Activated naive CD4-positive, alpha-beta T cell treated with anti-CD3 and anti-CD28 coated beads, Interleukin-2, amount 10 ng/mL, durations not matched to agents 7 days and 5 days (primary cell): ENCODE measurements around the gene MRPL12.
A peak's percentile ranks its signal among the peaks of the same experiment; 100 is the strongest.

Experiments
- CTCF ChIA-PET: fragments of 350-600 bp; sonication (Branson Sonifier 250); formaldehyde crosslinking; loops from one replicate; lab custom pipeline; 2021; ENCODE audit warnings: antibody characterized with exemption; lab: Charles Lee
- DNase-seq: peaks from one replicate; pipeline ENCODE4 v3.0.0-alpha.2; 2020
- H3K27ac Mint-ChIP-seq: one replicate; pipeline ENCODE4 v1.8.0; 2021; ENCODE audit warnings: mild to moderate bottlenecking, moderate library complexity, mixed read lengths
- H3K27me3 Mint-ChIP-seq: one replicate; pipeline ENCODE4 v1.8.0; 2021; ENCODE audit warnings: mild to moderate bottlenecking, mixed read lengths
- H3K36me3 Mint-ChIP-seq: one replicate; pipeline ENCODE4 v1.8.0; 2021; ENCODE audit warnings: mixed read lengths
- H3K4me1 Mint-ChIP-seq: one replicate; pipeline ENCODE4 v1.8.0; 2021; ENCODE audit warnings: mixed read lengths
- H3K4me3 Mint-ChIP-seq: one replicate; pipeline ENCODE4 v1.8.0; 2021; ENCODE audit warnings: mild to moderate bottlenecking, moderate library complexity, mixed read lengths
- H3K9me3 Mint-ChIP-seq: one replicate; pipeline ENCODE4 v1.8.0; 2021; ENCODE audit warnings: mixed read lengths

The MRPL12 gene

DNA sequence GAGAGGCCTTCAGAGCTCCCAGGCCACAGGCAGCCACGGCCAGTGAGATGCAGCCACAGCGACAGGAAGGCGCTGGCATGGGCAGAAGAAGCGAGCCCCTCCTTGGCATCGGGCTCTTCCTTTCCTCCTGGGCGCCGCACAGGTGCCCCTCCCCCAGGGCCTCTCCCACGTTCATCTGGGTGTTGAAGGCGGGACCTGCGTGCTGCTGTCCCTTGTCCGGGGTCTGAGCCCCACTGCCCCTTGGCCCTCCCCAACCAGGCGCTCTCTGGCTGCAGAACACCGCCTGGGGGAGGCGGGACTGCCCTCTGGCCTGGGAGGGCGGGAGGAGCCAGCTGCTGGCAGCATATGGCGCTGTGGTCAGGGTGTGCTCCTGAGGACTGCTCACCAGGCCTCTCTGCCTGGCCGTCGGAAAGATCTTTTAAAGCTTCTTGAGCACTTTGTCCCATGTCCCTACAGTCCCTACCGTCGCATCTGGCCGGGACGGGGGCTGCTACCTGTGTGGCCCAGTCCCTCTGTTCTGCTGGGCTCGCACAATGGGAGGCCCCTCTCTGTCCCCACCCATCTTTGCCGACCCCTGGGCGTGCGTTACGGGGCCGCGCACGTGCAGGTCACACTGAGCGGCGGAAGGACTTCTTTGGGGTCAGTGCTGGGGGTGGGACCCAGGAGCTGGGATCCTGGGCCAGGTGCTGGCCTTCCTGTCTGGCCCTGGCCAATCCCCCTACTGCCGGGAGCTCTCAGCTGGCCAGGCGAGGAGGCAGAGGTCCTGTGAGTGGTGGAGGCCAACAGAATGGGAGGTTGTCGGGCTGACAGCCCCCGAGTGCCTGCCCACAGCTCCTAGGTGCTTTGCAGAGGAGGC, 10.6 kb downstream of the MRPL12 start:
- no peaks in the 10 kb centered on the region for H3K9me3 Mint-ChIP-seq
- peaks cover 4% of the 10 kb centered on the region for H3K36me3 Mint-ChIP-seq
- peak overlapping the region; percentile 82 for H3K4me3 Mint-ChIP-seq
- no peaks in the 10 kb centered on the region for H3K27me3 Mint-ChIP-seq
- H3K27ac Mint-ChIP-seq = no peak overlapping the region
- DNase-seq = no peak
- CTCF ChIA-PET = no interaction called here
- H3K4me1 Mint-ChIP-seq = peaks cover 39% of the 10 kb centered on the region

DNA sequence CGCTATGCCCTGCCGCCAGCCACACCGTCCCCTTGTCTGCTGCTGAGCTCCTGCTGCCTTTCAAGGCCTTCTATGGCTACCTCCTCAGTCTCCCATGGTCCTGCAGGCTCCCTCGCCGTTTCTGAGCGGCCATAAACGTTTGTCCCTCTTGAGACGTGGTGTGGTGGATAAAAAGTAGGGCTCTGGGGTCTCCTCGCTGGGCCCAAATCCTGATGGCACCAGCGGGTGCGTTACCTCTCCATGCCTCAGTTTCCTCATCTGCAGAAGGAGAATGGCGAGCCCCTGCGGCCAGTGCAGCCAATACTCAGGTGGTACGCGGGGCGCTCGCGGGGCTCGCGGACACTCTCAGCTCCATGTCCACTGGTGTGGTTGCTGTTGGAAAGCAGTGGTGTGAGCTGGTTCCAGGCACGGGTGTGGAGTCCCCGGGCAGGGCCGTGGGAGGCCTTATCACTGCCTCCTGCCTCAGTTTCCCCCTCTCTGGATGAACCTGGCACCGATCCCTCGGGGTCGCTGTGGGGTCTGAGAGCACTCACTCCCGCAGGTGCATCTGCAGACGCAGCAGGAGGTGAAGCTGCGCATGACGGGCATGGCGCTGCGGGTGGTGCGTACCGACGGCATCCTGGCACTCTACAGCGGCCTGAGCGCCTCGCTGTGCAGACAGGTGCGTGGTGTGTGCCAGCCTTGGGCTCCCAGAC, 11.4 kb downstream of the MRPL12 start:
- Mint-ChIP-seq H3K36me3 (peaks cover 5% of the 10 kb centered on the region), H3K27me3 (no peaks in the 10 kb centered on the region), H3K4me3 (no peak overlapping the region), H3K27ac (no peak overlapping the region), H3K4me1 (peaks cover 39% of the 10 kb centered on the region), H3K9me3 (no peaks in the 10 kb centered on the region)
- CTCF ChIA-PET = no interaction called here
- DNase-seq = no peak

DNA sequence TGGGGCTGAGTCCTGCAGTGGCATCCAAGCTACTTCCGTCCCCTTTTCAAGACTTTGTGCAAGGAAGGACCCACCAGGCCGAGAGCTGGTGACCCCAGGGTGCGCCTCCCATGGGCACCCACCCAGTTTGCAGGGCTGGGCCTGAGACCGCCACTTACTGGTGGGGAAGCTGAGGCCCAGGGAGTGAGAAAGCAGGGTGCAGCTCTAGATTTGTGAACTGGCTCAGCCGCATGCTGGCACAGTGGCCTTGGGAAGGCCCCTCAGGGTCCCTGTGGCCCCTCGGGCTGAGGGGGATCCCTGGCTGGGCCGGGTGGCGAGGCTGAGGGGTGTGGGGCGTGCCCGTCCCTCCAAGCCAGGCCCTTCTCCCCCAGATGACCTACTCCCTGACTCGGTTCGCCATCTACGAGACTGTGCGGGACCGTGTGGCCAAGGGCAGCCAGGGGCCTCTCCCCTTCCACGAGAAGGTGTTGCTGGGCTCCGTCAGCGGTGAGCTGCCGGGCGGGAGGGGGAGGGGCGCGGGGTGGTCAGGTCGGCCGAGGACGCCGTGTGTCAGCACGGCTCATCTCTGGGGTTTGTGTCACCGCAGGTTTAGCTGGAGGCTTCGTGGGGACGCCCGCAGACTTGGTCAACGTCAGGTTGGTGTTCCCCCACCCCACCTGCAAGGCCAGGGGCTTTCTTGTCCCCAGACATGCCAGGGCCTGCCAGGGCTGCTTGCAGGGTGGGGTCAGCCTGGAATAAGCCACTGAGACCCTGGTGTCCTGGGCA, 12.1 kb downstream of the MRPL12 start:
- DNase-seq = no peak
- CTCF ChIA-PET = no interaction called here
- Mint-ChIP-seq H3K4me3 (no peak overlapping the region), H3K36me3 (peaks cover 5% of the 10 kb centered on the region), H3K27me3 (no peaks in the 10 kb centered on the region), H3K27ac (no peak overlapping the region), H3K9me3 (no peaks in the 10 kb centered on the region), H3K4me1 (peaks cover 34% of the 10 kb centered on the region)

DNA sequence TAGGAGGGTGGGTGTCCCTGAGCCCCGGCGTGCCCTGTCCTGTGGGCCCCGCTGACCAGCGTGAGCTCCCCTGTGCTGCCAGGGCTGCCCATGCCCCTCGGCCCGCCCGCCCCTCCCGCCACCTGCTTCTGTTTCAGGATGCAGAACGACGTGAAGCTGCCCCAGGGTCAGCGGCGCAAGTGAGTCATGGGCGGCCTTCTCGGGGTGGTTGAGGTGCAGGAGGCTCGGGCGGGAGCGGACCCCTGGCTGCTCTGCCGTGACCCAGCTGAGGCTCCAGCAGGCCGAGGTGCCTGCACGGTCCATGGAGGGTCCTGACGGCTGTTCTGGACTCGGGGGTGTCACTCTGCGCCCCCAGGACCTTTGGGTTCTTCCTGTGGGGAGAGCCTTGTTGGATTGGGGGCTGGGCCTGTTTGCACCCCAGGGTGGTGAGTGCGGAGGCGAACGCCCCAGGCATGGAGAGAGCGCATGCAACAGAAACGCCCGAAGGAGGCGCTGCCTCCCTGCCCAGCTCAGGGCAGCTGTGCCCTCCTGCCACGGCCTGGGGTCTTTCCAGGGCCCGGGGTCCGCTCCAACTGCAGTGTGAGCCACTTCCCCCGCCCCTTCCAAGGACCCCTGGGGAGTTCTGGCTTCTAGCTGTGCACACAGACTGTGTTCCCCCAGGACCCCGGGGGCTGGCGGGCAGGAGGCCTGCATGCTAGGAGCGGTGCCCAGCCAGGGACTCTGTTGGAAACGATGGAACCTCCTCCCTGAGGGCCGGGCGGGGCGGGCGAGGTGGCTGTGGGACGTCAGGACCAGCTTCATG, 12.9 kb downstream of the MRPL12 start:
- no peak overlapping the region for H3K27ac Mint-ChIP-seq
- peaks cover 26% of the 10 kb centered on the region for H3K4me1 Mint-ChIP-seq
- H3K36me3 Mint-ChIP-seq = peaks cover 3% of the 10 kb centered on the region
- no peaks in the 10 kb centered on the region for H3K9me3 Mint-ChIP-seq
- DNase-seq = no peak
- CTCF ChIA-PET = no interaction called here
- H3K4me3 Mint-ChIP-seq = no peak overlapping the region
- H3K27me3 Mint-ChIP-seq = no peaks in the 10 kb centered on the region

DNA sequence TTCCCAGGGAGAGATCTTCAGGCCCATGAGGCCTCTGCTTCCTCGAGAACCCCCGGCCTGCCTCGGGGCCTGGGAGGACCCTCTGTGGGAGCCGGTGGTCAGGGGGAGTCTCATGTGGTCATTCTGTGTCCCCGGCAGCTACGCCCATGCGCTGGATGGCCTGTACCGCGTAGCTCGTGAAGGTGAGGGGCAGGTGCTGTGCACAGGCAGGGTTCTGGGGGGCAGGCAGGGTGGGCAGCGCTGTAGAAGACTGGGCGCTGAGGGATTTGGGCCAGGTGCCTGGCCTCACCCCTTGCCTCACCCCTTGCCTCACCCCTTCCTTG, 13.5 kb downstream of the MRPL12 start:
- DNase-seq = no peak
- Mint-ChIP-seq H3K27ac (no peak overlapping the region), H3K36me3 (peaks cover 3% of the 10 kb centered on the region), H3K4me1 (peaks cover 20% of the 10 kb centered on the region), H3K4me3 (no peak overlapping the region), H3K27me3 (peaks cover 1% of the 10 kb centered on the region), H3K9me3 (no peaks in the 10 kb centered on the region)
- CTCF ChIA-PET = no interaction called here

DNA sequence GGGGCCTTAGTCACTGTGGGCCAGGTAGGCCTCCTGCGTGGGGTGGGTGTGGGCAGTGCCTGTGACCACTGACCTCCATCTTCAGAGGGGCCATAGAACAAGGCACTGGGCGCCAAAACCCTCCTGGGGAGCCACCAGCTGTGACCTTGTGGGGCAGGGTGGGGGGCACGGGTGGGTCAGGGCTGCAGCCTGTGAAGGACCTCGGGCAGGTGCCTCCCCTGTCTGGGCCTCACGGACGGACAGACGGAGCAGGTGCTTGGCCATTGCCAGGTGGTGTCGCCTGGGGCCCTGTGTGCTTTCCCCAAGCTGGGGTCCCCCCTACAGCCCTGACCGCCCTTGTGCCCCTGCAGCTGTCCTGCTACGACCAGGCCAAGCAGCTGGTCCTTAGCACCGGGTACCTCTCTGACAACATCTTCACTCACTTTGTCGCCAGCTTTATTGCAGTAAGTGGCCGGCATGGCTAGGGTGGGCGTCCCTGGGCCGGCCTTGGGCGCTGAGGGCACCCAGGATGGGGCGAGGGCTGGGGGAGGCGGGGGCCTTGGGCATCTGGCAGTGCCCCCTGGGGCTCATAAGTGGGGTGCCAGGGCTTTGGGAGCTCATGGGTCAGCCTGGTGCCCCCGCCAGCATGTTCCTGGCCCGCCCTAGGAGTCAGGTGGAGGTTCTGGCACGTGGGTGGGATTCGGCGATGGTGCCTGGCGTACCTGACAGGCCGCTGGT, 14.0 kb downstream of the MRPL12 start:
- H3K27ac Mint-ChIP-seq = no peak overlapping the region
- no peak overlapping the region for H3K4me3 Mint-ChIP-seq
- peaks cover 6% of the 10 kb centered on the region for H3K27me3 Mint-ChIP-seq
- H3K4me1 Mint-ChIP-seq = peaks cover 19% of the 10 kb centered on the region
- CTCF ChIA-PET = no interaction called here
- DNase-seq = no peak
- H3K9me3 Mint-ChIP-seq = no peaks in the 10 kb centered on the region
- peaks cover 3% of the 10 kb centered on the region for H3K36me3 Mint-ChIP-seq

DNA sequence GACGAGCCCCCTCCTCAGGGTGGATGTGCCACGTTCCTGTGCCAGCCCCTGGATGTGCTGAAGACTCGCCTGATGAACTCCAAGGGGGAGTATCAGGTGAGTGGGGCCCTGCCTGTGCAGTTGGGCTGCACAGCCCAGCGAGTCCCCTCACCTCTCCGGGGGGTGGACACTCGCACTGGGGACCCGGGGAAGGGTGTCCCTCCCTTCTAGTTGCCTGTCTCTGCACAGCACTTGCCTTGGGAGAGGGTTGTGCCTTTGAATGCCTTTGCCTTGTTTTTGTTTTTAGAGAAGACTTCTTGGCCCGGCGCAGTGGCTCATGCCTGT, 14.6 kb downstream of the MRPL12 start:
- CTCF ChIA-PET = no interaction called here
- Mint-ChIP-seq H3K4me1 (peaks cover 17% of the 10 kb centered on the region), H3K27ac (no peak overlapping the region), H3K27me3 (peaks cover 6% of the 10 kb centered on the region), H3K9me3 (no peaks in the 10 kb centered on the region), H3K36me3 (peaks cover 3% of the 10 kb centered on the region), H3K4me3 (no peak overlapping the region)
- DNase-seq = no peak

DNA sequence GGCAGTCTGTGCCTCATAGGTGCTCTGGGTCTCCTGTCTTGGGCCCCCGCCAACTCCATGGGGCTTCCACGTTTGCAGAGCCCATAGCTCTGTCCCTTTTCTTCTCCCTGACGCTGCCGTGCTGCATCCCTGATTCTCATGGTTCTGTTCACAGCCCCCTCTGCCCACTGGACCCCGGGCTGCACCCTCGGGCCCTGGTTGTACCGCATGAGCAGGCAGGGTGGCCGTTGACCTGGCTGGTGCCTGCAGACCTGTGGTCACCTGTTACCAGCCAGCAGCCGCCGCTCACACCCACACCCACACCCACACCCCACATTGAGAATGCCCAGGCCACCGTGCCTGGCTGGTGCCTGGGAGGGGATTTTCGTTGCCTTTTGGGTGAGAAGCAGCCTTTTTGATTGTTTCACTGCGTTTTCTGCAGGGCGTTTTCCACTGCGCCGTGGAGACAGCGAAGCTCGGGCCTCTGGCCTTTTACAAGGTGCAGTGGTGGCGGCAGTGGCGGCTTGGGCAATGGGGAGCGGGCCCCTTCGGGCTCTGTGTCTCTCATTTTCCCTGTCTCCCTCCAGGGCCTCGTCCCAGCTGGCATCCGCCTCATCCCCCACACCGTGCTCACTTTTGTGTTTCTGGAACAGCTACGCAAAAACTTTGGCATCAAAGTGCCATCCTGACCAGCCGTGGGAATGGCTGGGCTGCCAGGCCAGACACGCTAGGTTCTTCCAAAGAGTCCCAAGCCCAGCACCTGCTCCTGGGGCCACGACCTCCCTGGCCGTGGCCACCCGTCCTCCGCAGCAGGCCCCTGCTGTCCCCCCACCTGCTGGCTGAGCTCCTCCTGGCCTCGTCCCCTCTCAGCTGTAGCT, 16.5 kb downstream of the MRPL12 start:
- H3K4me3 Mint-ChIP-seq = no peak overlapping the region
- H3K27me3 Mint-ChIP-seq = peaks cover 25% of the 10 kb centered on the region
- CTCF ChIA-PET = no interaction called here
- H3K27ac Mint-ChIP-seq = no peak overlapping the region
- H3K36me3 Mint-ChIP-seq = peaks cover 3% of the 10 kb centered on the region
- H3K4me1 Mint-ChIP-seq = peaks cover 3% of the 10 kb centered on the region
- no peaks in the 10 kb centered on the region for H3K9me3 Mint-ChIP-seq
- DNase-seq = no peak

DNA sequence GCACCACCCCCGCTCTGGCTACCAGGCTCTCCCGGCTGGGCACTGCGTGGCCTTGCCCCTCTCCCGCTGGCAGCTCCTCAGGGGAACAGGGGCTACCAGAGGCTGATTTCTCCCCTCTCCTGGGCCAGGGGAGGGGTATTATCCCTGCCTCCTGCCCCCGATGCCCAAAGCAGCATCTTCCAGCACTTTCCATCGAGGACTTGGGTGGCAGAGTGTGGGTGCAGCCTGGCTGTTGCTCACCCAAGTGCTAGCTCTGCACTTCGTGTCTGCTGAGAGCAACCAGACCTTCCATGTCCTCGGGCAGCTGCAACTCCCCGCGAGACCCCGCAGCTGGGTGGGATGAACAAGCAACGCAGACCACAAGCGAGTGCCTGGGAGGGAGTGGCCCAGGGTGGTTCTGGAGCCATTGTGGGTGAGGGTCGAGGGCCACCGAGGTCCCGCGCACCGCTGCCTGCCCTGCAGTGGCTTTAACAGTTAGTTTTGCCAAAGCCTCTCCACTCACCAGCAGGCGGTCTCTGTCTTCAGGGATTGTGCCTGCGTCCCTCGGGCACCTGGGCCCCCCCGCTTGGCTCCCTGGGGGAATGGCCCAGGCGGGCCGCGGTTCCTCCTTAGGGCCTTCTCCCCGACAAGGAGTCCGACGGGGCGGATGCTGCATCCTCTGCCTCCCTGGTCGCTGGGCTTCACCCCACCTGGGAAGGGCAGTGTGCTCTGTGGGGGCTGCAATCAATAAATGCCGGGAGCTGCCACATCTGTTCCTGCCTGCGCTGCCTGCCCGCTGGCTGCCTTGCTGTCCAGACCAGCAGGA, 17.3 kb downstream of the MRPL12 start:
- Mint-ChIP-seq H3K9me3 (no peaks in the 10 kb centered on the region), H3K4me1 (peaks cover 3% of the 10 kb centered on the region), H3K27ac (no peak overlapping the region), H3K27me3 (peaks cover 28% of the 10 kb centered on the region), H3K4me3 (no peak overlapping the region), H3K36me3 (peaks cover 3% of the 10 kb centered on the region)
- CTCF ChIA-PET = interaction anchor here (0.6 to 1.3 kb wide), 2 partner anchors 14 to 17 kb away, joined by 3 to 4 read pairs; no protein-coding TSS in a partner anchor
- DNase-seq = no peak

DNA sequence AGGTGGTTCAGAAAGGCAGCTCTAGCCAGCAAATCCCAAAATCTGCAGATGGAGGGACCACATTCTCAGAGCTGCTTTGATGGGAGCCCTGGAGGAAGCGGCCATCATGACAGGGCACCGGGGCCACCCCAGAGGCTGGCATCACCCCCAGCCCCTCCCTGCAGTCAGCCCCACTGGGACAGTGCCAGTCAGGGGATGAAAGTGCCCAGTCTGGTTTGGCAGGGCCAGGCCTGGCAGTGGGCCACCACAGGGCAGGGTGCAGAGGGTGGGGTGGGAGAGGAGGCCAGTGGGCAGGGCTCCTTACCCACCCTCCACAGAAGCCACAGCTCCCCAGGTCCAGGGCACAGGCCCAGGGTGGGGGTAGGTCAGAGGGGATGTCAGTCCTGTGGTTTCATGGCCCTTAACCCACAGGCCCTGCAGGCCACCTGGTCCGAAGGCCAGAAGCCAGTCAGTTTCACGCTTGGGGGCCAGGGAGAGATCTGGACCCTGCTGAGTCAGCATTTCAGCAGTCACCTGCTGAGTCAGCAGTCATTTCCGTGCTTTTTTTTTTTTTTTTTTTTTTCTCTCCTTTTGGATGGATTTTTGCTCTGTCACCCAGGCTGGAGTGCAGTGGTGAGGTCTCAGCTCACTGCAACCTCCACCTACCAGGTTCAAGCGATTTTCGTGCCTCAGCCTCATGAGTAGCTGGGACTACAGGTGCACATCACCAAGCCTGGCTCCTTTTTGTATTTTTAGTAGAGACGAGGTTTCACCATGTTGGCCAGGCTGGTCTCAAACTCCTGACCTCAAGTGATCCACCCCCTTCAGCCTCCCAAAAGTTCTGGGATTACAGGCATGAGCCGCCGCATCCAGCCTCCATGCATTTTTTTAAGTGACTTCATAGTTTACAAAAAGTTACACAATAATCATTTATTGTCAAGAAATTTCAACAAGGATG, 19.3 kb downstream of the MRPL12 start:
- DNase-seq = no peak
- Mint-ChIP-seq H3K4me1 (peaks cover 3% of the 10 kb centered on the region), H3K9me3 (no peaks in the 10 kb centered on the region), H3K4me3 (no peak overlapping the region), H3K36me3 (peaks cover 3% of the 10 kb centered on the region), H3K27me3 (peaks cover 35% of the 10 kb centered on the region), H3K27ac (no peak overlapping the region)
- CTCF ChIA-PET = interaction anchor here (0.7 kb wide), 1 partner anchor 149 kb away, joined by 3 read pairs; no protein-coding TSS in a partner anchor

DNA sequence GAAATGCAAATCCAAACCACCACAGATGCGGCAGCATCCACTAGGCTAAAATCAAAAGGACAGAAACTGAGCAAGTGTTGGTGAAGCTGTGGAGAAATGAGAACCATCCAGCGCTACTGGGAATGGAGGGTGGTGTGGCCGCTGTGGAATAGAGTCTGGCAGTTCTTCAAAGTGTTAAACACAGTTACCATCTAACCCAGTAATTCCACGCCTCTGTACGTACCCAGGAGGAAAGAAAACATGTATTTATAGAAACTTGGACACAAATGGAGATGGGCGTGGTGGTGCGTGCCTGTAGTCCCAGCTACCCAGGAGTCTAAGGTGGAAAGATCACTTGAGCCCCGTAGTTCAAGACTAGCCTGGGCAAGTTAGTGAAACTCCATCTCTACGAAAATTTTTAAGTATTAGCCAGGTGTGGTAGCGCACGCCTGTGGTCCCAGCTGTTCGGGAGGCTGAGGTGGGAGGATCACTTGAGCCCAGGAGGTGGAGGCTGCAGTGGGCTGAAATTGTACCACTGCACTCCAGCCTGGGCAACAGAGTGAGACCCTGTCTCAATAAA, 20.6 kb downstream of the MRPL12 start:
- Mint-ChIP-seq H3K4me3 (no peak overlapping the region), H3K4me1 (peaks cover 3% of the 10 kb centered on the region), H3K9me3 (no peaks in the 10 kb centered on the region), H3K36me3 (peaks cover 3% of the 10 kb centered on the region), H3K27me3 (peaks cover 39% of the 10 kb centered on the region), H3K27ac (no peak overlapping the region)
- no peak for DNase-seq
- CTCF ChIA-PET = no interaction called here
